Testis (tissue), 2 donors: ENCODE measurements around the gene LRRC10.

Experiments used
- CTCF ChIP-seq, 3 experiments: fragments of 450-650 bp in 2 of 3; fragments of 200-600 bp in 1 of 3; sonication (generic) in 1 of 3; IDR thresholded peaks; one replicate each; pipeline ENCODE4 v1.5.1; 2016 to 2019; ENCODE audit warnings: antibody characterized with exemption in 3 of 3, mild to moderate bottlenecking in 2 of 3, moderate library complexity in 1 of 3
- POLR2A ChIP-seq: fragments of 450-650 bp; IDR thresholded peaks from one replicate; pipeline ENCODE4 v1.6.1; 2017; ENCODE audit warnings: antibody characterized with exemption, mild to moderate bottlenecking, moderate library complexity

GRCh38 chr12:69595689-69596088 is 15.0 kb downstream of the LRRC10 start:
- TF ChIP-seq CTCF (IDR thresholded peaks at IDR 0.05): no peak
- TF ChIP-seq POLR2A: no peak
